ENCODE results near the gene IDUA.

Gene IDUA

DNA sequence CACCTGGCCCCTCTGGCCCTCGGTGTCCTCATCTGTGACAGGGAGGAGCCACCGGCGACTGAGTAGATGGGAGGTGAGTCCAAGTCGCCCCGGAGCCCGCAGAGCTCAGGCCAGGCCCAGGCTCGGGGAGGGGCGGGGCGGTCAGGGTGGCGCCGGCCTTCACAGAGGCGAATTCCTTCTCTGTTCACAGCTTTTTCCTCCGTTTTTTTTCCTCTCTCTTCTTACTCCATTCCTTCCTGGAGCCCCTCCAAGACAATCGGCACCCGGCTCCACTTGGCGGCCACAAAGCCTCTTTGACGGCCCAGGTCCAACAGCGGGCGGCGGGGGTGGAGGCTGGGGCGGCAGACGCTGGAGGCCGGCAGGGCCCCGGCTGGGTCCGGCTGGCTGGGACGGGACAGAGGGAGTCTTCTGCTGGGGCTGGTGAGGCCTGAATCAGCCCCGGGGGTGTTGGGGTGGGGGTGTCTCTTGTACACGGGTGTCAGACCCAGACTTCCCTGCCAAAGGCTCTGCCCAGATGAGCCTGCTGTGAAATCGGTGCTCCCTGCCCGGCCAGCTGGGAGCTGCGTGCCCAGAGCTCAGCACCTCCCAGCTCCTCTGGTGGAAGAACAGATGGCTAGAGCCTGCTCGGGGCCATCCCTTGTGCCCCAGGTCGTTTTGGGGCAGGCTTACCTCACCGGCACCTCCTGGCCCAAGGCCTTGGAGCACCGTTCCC lies 47.2 kb downstream of the IDUA start:
- Histone ChIP-seq H3K27ac (ENCODE audit: low read depth, low read length) (no peak overlapping the region), H3K36me3 (ENCODE audit: insufficient read depth, low read length) (no peaks in the 10 kb centered on the region), H3K4me1 (ENCODE audit: insufficient read depth, low read length) (no peaks in the 10 kb centered on the region; the same call in 1 of the 2 replicates), H3K4me3 (ENCODE audit: low read length) (no peak overlapping the region), H3K27me3 (ENCODE audit: insufficient read depth, low read length) (no peaks in the 10 kb centered on the region; the same call in 1 of the 2 replicates), H3K9ac (ENCODE audit: low read depth, low read length) (no peak overlapping the region), H3K9me3 (ENCODE audit: insufficient read depth, low read depth, low read length) (no peaks in the 10 kb centered on the region)
- 89% methylated on average over 35 of the region's 35 CpGs for WGBS

- H3K27ac ChIP-seq (ENCODE audit: low read depth, low read length): no peak overlapping the region
- no peaks in the 10 kb centered on the region; the same call in 1 of the 2 replicates for H3K27me3 ChIP-seq (ENCODE audit: insufficient read depth, low read length)
- WGBS: 95% methylated on average over 26 of the region's 26 CpGs
- H3K9me3 ChIP-seq (ENCODE audit: insufficient read depth, low read depth, low read length): no peaks in the 10 kb centered on the region
- H3K9ac ChIP-seq (ENCODE audit: low read depth, low read length): no peak overlapping the region
- H3K36me3 ChIP-seq (ENCODE audit: insufficient read depth, low read length): no peaks in the 10 kb centered on the region
- H3K4me1 ChIP-seq (ENCODE audit: insufficient read depth, low read length): peaks cover 4% of the 10 kb centered on the region
- H3K4me3 ChIP-seq (ENCODE audit: low read length): no peak overlapping the region
These were observed 48.7 kb downstream of the IDUA start for GRCh38 chr4:1035510-1035909.

GRCh38 chr4:1036095-1036494 lies 49.3 kb downstream of the IDUA start:
- Histone ChIP-seq H3K27ac (ENCODE audit: low read depth, low read length) (no peak overlapping the region), H3K9me3 (ENCODE audit: insufficient read depth, low read depth, low read length) (no peaks in the 10 kb centered on the region), H3K9ac (ENCODE audit: low read depth, low read length) (no peak overlapping the region), H3K4me1 (ENCODE audit: insufficient read depth, low read length) (peaks cover 4% of the 10 kb centered on the region; the same call in 1 of the 2 replicates), H3K4me3 (ENCODE audit: low read length) (no peak overlapping the region), H3K36me3 (ENCODE audit: insufficient read depth, low read length) (no peaks in the 10 kb centered on the region), H3K27me3 (ENCODE audit: insufficient read depth, low read length) (no peaks in the 10 kb centered on the region; the same call in 1 of the 2 replicates)
- 91% methylated on average over 15 of the region's 15 CpGs for WGBS

DNA sequence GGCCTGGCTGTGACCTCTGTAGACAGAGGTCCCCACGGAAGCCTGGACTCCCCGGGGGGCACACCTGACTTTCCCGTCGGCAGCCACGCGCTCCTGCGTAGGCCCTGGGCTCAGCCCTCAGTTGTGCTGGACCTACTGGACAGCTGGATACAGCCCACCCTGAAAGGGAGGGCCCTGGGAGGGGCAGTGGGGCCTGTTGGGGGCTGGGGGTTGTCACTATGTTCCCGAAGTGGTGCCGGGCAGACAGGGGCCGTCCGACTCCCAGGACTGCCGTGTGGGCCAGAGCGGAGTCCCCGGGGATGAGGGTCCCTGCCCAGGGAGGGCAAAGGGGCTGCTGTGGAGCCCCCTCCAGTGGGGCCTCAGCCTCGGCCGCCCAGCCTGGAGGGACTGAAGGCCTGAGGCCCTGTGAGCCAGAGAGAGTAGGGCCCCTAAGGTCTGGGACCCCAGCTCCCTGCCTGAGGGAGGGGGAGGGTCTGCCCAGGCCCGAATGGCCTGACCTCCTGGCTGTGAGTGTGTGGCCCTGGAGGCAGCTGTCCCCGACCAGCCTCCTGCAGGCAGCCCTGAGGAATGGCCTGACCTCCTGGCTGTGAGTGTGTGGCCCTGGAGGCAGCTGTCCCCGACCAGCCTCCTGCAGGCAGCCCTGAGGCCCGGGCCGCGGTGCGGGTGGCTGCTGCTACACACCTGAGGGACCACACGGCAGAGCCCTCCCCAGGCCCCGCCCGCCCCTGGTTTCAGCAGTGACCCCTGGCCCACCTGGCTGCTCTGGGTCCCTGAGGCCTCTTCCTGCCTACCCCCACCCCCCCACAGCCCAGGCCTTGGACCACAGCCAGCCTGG lies 50.3 kb downstream of the IDUA start:
- no peak overlapping the region for H3K27ac ChIP-seq (ENCODE audit: low read depth, low read length)

DNA sequence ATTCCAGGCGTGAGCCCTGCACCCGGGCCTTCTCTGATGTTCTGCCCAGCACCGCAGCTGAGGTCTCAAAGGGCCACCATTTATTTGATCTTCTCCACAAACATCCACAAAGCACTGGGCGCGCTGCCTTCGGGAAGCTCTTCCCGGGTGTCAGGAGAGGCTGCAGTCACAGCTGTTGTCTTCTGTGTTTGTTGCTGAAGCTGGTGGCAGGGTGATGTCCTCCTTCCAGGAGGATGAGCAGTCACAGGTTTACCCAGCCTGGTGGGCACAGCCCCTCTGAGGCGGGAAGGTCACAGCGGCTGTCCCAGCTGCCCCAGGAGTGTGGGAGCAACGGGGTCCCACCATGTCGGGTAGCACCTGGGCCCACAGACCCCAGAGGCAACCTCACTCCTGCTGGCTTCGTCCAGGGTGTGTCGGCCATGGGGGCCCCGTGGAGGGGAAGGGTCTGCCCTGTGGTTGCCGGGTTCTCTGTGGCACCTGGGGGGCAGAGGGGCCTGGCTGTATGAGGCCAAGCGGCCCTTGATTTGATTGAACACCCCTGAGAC lies 52.2 kb downstream of the IDUA start:
- 92% methylated on average over 16 of the region's 16 CpGs for WGBS
- Histone ChIP-seq H3K4me1 (ENCODE audit: insufficient read depth, low read length) (peaks cover 16% of the 10 kb centered on the region), H3K27ac (ENCODE audit: low read depth, low read length) (no peak overlapping the region), H3K9me3 (ENCODE audit: insufficient read depth, low read depth, low read length) (no peaks in the 10 kb centered on the region), H3K4me3 (ENCODE audit: low read length) (no peak overlapping the region), H3K9ac (ENCODE audit: low read depth, low read length) (no peak overlapping the region), H3K27me3 (ENCODE audit: insufficient read depth, low read length) (peaks cover under 1% of the 10 kb centered on the region; the same call in 1 of the 2 replicates), H3K36me3 (ENCODE audit: insufficient read depth, low read length) (no peaks in the 10 kb centered on the region)

More for the DNA sequence above, 50.3 kb downstream of the IDUA start:
- Histone ChIP-seq H3K27me3 (ENCODE audit: insufficient read depth, low read length) (no peaks in the 10 kb centered on the region; the same call in 1 of the 2 replicates), H3K9me3 (ENCODE audit: insufficient read depth, low read depth, low read length) (no peaks in the 10 kb centered on the region), H3K9ac (ENCODE audit: low read depth, low read length) (no peak overlapping the region), H3K36me3 (ENCODE audit: insufficient read depth, low read length) (no peaks in the 10 kb centered on the region), H3K4me1 (ENCODE audit: insufficient read depth, low read length) (peaks cover 9% of the 10 kb centered on the region; the same call in 1 of the 2 replicates), H3K4me3 (ENCODE audit: low read length) (no peak overlapping the region)
- WGBS: 86% methylated on average over 26 of the region's 26 CpGs

GRCh38 chr4:1039493-1040343 lies 52.9 kb downstream of the IDUA start:
- peaks cover 20% of the 10 kb centered on the region for H3K4me1 ChIP-seq (ENCODE audit: insufficient read depth, low read length)
- H3K27me3 ChIP-seq (ENCODE audit: insufficient read depth, low read length): peaks cover 7% of the 10 kb centered on the region
- no peak overlapping the region for H3K27ac ChIP-seq (ENCODE audit: low read depth, low read length)
- 74% methylated on average over 20 of the region's 20 CpGs for WGBS
- H3K9me3 ChIP-seq (ENCODE audit: insufficient read depth, low read depth, low read length): no peaks in the 10 kb centered on the region
- H3K36me3 ChIP-seq (ENCODE audit: insufficient read depth, low read length): no peaks in the 10 kb centered on the region
- no peak overlapping the region for H3K4me3 ChIP-seq (ENCODE audit: low read length)
- H3K9ac ChIP-seq (ENCODE audit: low read depth, low read length): no peak overlapping the region

- Histone ChIP-seq H3K4me1 (ENCODE audit: insufficient read depth, low read length) (peaks cover 20% of the 10 kb centered on the region), H3K36me3 (ENCODE audit: insufficient read depth, low read length) (no peaks in the 10 kb centered on the region), H3K27me3 (ENCODE audit: insufficient read depth, low read length) (peaks cover 15% of the 10 kb centered on the region), H3K9ac (ENCODE audit: low read depth, low read length) (no peak overlapping the region), H3K9me3 (ENCODE audit: insufficient read depth, low read depth, low read length) (no peaks in the 10 kb centered on the region), H3K4me3 (ENCODE audit: low read length) (no peak overlapping the region), H3K27ac (ENCODE audit: low read depth, low read length) (no peak overlapping the region)
- WGBS: 94% methylated on average over 21 of the region's 21 CpGs
These were observed 53.7 kb downstream of the IDUA start for GRCh38 chr4:1040344-1041146.

GRCh38 chr4:1041147-1041935 lies 54.5 kb downstream of the IDUA start:
- Histone ChIP-seq H3K36me3 (ENCODE audit: insufficient read depth, low read length) (no peaks in the 10 kb centered on the region), H3K4me3 (ENCODE audit: low read length) (no peak overlapping the region), H3K27ac (ENCODE audit: low read depth, low read length) (no peak overlapping the region), H3K9me3 (ENCODE audit: insufficient read depth, low read depth, low read length) (no peaks in the 10 kb centered on the region), H3K9ac (ENCODE audit: low read depth, low read length) (no peak overlapping the region), H3K27me3 (ENCODE audit: insufficient read depth, low read length) (peaks cover 19% of the 10 kb centered on the region), H3K4me1 (ENCODE audit: insufficient read depth, low read length) (peaks cover 20% of the 10 kb centered on the region)
- whole genome bisulfite sequencing: 60% methylated on average over 33 of the region's 36 CpGs

DNA sequence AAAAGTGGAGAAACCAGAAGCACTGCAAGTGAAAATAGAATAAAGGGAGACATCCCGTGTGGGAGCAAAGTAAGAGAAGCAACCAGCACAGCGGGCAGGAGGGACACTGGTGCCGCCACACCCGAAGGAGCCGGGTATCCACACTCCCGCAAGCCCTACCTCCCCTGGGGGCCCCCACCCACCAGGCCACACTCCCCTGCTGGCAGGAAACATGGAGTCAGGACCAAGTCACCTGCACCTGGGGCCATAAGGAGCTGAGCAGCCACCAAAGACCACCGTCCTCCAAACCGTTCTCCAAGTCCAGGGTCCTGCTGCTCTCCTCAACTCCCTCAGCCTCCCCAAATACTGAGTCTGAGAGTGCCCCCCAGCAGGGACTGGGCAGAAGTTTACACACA lies 55.1 kb downstream of the IDUA start:
- 76% methylated on average over 8 of the region's 8 CpGs for WGBS
- Histone ChIP-seq H3K9ac (ENCODE audit: low read depth, low read length) (no peak overlapping the region), H3K9me3 (ENCODE audit: insufficient read depth, low read depth, low read length) (no peaks in the 10 kb centered on the region), H3K4me1 (ENCODE audit: insufficient read depth, low read length) (peaks cover 20% of the 10 kb centered on the region), H3K36me3 (ENCODE audit: insufficient read depth, low read length) (no peaks in the 10 kb centered on the region), H3K4me3 (ENCODE audit: low read length) (no peak overlapping the region), H3K27ac (ENCODE audit: low read depth, low read length) (no peak overlapping the region), H3K27me3 (ENCODE audit: insufficient read depth, low read length) (peaks cover 24% of the 10 kb centered on the region)
